SK-N-SH (cell line): ENCODE measurements around the gene WDR44. TPM values are rescaled to one million over a fixed set of nuclear protein-coding genes. Genes with fewer than 3 reads are reported as not detected.

ENCODE experiments used
- CTCF ChIA-PET: fragments of 300-600, 350-600 bp; formaldehyde crosslinking; extraction: SDS; loops from one replicate; lab custom pipeline; 2021; lab: Yijun Ruan, JAX
- POLR2A ChIA-PET: fragments of 350-600 bp; sonication (Branson Sonifier 250); formaldehyde crosslinking; extraction: SDS; loops from one replicate; lab custom pipeline; 2020; ENCODE audit warnings: antibody characterized with exemption, inconsistent platforms; lab: Yijun Ruan, JAX
- DNase-seq: peaks from one replicate; pipeline ENCODE4 v3.0.0; 2012
- H2AFZ ChIP-seq: fragments of 200-600 bp; sonication (generic); 2 replicates; pipeline ENCODE4 v1.8.1; 2016; ENCODE audit warnings: antibody characterized with exemption, mild to moderate bottlenecking, low read depth
- H3F3A ChIP-seq: fragments of 200-600 bp; sonication (generic); replicated peaks from 2 replicates; pipeline ENCODE3; 2016; ENCODE audit warnings: antibody characterized with exemption, mild to moderate bottlenecking; ENCODE audit not compliant: insufficient read depth
- H3K27ac ChIP-seq, 2 experiments: fragments of 200-500 bp in 1 of 2; fragments of 200-600 bp in 1 of 2; sonication (Bioruptor generic) in 1 of 2; sonication (generic), shearing (Covaris generic) in 1 of 2; 2 replicates each; pipeline versions ENCODE4 v1.5.1 to v1.6.1; 2014 to 2016; ENCODE audit warnings: low read depth in 2 of 2, inconsistent platforms in 1 of 2, low read length in 1 of 2, mild to moderate bottlenecking in 1 of 2, mixed read lengths in 1 of 2
- H3K27me3 ChIP-seq: fragments of 200-600 bp; sonication (generic), shearing (Covaris generic); 2 replicates; pipeline ENCODE4 v1.6.1; 2016; ENCODE audit warnings: mixed run types; ENCODE audit not compliant: insufficient read depth
- H3K36me3 ChIP-seq, 2 experiments: fragments of 200-500 bp in 1 of 2; fragments of 200-600 bp in 1 of 2; sonication (Bioruptor generic) in 1 of 2; sonication (generic) in 1 of 2; replicated peaks in 1 of 2; 2 replicates each; pipeline versions ENCODE3 to v1.5.1; 2014 to 2016; ENCODE audit warnings: low read length in 1 of 2, mild to moderate bottlenecking in 1 of 2; ENCODE audit not compliant: insufficient read depth in 2 of 2, control insufficient read depth in 1 of 2
- H3K4me1 ChIP-seq, 2 experiments: fragments of 200-500 bp in 1 of 2; fragments of 200-600 bp in 1 of 2; sonication (Bioruptor generic) in 1 of 2; sonication (generic), shearing (Covaris generic) in 1 of 2; 2 replicates each; pipeline versions ENCODE4 v1.5.1 to v1.6.1; 2014 to 2016; ENCODE audit warnings: low read depth in 1 of 2, low read length in 1 of 2, mixed run types in 1 of 2; ENCODE audit not compliant: insufficient read depth in 2 of 2, control insufficient read depth in 1 of 2
- H3K4me2 ChIP-seq: fragments of 200-600 bp; sonication (generic), shearing (Covaris generic); 2 replicates; pipeline ENCODE4 v1.6.1; 2017; ENCODE audit warnings: mixed run types
- H3K4me3 ChIP-seq, 2 experiments: fragments of 200-500 bp in 1 of 2; fragments of 200-600 bp in 1 of 2; sonication (Bioruptor generic) in 1 of 2; sonication (generic), shearing (Covaris generic) in 1 of 2; 2 replicates each; pipeline versions ENCODE4 v1.5.1 to v1.8.1; 2014 to 2016; ENCODE audit warnings: low read depth in 2 of 2, inconsistent platforms in 1 of 2, low read length in 1 of 2, mild to moderate bottlenecking in 1 of 2, mixed read lengths in 1 of 2, moderate library complexity in 1 of 2
- H3K79me2 ChIP-seq: fragments of 200-600 bp; sonication (generic); 2 replicates; pipeline ENCODE4 v1.8.1; 2017; ENCODE audit warnings: mild to moderate bottlenecking; ENCODE audit not compliant: insufficient read depth
- H3K9ac ChIP-seq: fragments of 200-600 bp; sonication (generic); 2 replicates; pipeline ENCODE4 v1.6.1; 2017; ENCODE audit warnings: mixed run types
- H3K9me2 ChIP-seq: fragments of 200-600 bp; sonication (generic); 2 replicates; pipeline ENCODE4 v1.6.1; 2017; ENCODE audit warnings: mixed run types
- H3K9me3 ChIP-seq: fragments of 200-600 bp; sonication (generic); 2 replicates; pipeline ENCODE4 v1.6.1; 2017; ENCODE audit warnings: mixed run types, mild to moderate bottlenecking, moderate library complexity
- H4K20me1 ChIP-seq: fragments of 200-600 bp; sonication (generic); 2 replicates; pipeline ENCODE4 v1.6.1; 2017; ENCODE audit warnings: mild to moderate bottlenecking, mixed run types; ENCODE audit not compliant: insufficient read depth
- ELF1 ChIP-seq: IDR thresholded peaks from 2 replicates; pipeline ENCODE4 v1.4.0; 2012
- EP300 ChIP-seq, 2 experiments: IDR thresholded peaks; 2 replicates each; pipeline versions ENCODE4 v1.4.0 to v1.6.1; 2012; ENCODE audit warnings: borderline replicate concordance in 1 of 2, low read depth in 1 of 2, low read length in 1 of 2
- EZH2phosphoT487 ChIP-seq: fragments of 200-600 bp; sonication (generic); IDR thresholded peaks from 2 replicates; pipeline ENCODE4 v1.6.1; 2017; ENCODE audit warnings: low read depth, mixed run types, mild to moderate bottlenecking, antibody characterized with exemption, moderate library complexity, borderline replicate concordance
- MAX ChIP-seq: IDR thresholded peaks from 2 replicates; pipeline ENCODE4 v1.4.0; 2012; ENCODE audit warnings: low read depth
- POLR2AphosphoS5 ChIP-seq: IDR thresholded peaks from 2 replicates; pipeline ENCODE4 v1.6.1; 2012; ENCODE audit warnings: low read depth, low read length
- RAD21 ChIP-seq: IDR thresholded peaks from 2 replicates; pipeline ENCODE4 v1.6.1; 2012; ENCODE audit warnings: mild to moderate bottlenecking, low read length
- RFX5 ChIP-seq: IDR thresholded peaks from 2 replicates; pipeline ENCODE4 v1.6.1; 2012; ENCODE audit warnings: mild to moderate bottlenecking, improper control_type of control experiment, low read length
- SIN3A ChIP-seq: IDR thresholded peaks from 2 replicates; pipeline ENCODE4 v1.6.1; 2012; ENCODE audit warnings: low read depth, mild to moderate bottlenecking, low read length, moderate library complexity, borderline replicate concordance
- SMC3 ChIP-seq: IDR thresholded peaks from 2 replicates; pipeline ENCODE4 v1.6.1; 2012; ENCODE audit warnings: low read depth, low read length, improper control_type of control experiment
- TCF12 ChIP-seq: IDR thresholded peaks from 2 replicates; pipeline ENCODE4 v1.4.0; 2012
- TEAD4 ChIP-seq: IDR thresholded peaks from 2 replicates; pipeline ENCODE4 v1.4.0; 2012; ENCODE audit warnings: mild to moderate bottlenecking, borderline replicate concordance; ENCODE audit not compliant: insufficient read depth
- USF1 ChIP-seq: IDR thresholded peaks from 2 replicates; pipeline ENCODE4 v1.4.0; 2012; ENCODE audit warnings: low read depth, borderline replicate concordance
- USF2 ChIP-seq: fragments of 150-350 bp; IDR thresholded peaks from 2 replicates; pipeline ENCODE4 v1.6.1; 2017; ENCODE audit warnings: antibody characterized with exemption, low read length, low read depth, borderline replicate concordance
- WGBS: methylation state at CpG from one replicate; pipeline ENCODE4 v1.1.6; 2017; ENCODE audit warnings: low lambda C conversion rate; 5-methylcytosine and 5-hydroxymethylcytosine counted together
- polyA plus RNA-seq, 3 experiments: library from polyadenylated mRNA; depleted of rRNA; stranded (reverse); fragments of >200 nt; gene quantifications; 2 replicates each; pipeline ENCODE4 v1.2.3, GENCODE V29; 2012

WDR44 gene
- polyA plus RNA-seq, 1 of the 3 experiments (the other 2 are of a cell fraction): 5.3 TPM

GRCh38 chrX:118448273-118448783 is 102.4 kb downstream of the WDR44 start:
- H3K27ac ChIP-seq: no peak overlapping the region
- POLR2A ChIA-PET: no interaction called here

GRCh38 chrX:118455013-118455412 is 109.1 kb downstream of the WDR44 start:
- Histone ChIP-seq H4K20me1 (no peaks in the 10 kb centered on the region), H3K9me2 (no peaks in the 10 kb centered on the region), H3K79me2 (no peaks in the 10 kb centered on the region), H3F3A (peaks cover 9% of the 10 kb centered on the region), H3K36me3 (no peaks in the 10 kb centered on the region), H3K4me1 (no peaks in the 10 kb centered on the region), H3K27ac (no peak overlapping the region), H2AFZ (no peak overlapping the region), H3K4me3 (no peak overlapping the region), H3K4me2 (no peak overlapping the region), H3K27me3 (no peaks in the 10 kb centered on the region; the same call in 1 of the 2 replicates), H3K9me3 (no peaks in the 10 kb centered on the region), H3K9ac (no peak overlapping the region)
- TF ChIP-seq RAD21 (no peak), POLR2AphosphoS5 (no peak), TEAD4 (no peak), ELF1 (no peak), RFX5 (no peak), SMC3 (no peak), SIN3A (no peak)
- no peak for DNase-seq
- POLR2A ChIA-PET: no interaction called here
- CTCF ChIA-PET: interaction anchor here (7.5 kb wide), 1 partner anchor 146 kb away, joined by 72 read pairs; no protein-coding TSS in a partner anchor
- WGBS: 36% methylated on average over 3 of the region's 3 CpGs

More at GRCh38 chrX:118448273-118448783, 102.4 kb downstream of the WDR44 start:
- Histone ChIP-seq H3K4me2 (no peak overlapping the region), H2AFZ (no peak overlapping the region), H3K4me3 (no peak overlapping the region), H3K4me1 (no peaks in the 10 kb centered on the region), H3K9me3 (no peaks in the 10 kb centered on the region), H3K9me2 (no peaks in the 10 kb centered on the region), H3F3A (no peaks in the 10 kb centered on the region), H3K27me3 (no peaks in the 10 kb centered on the region; the same call in 1 of the 2 replicates), H3K79me2 (no peaks in the 10 kb centered on the region), H4K20me1 (no peaks in the 10 kb centered on the region), H3K9ac (no peak overlapping the region), H3K36me3 (peaks cover 0 to 7% of the 10 kb centered on the region in 2 experiments)
- WGBS: 80% methylated on average over 3 of the region's 3 CpGs
- CTCF ChIA-PET: no interaction called here
- DNase-seq: no peak
- TF ChIP-seq USF1: no peak
- TF ChIP-seq MAX: no peak
- TF ChIP-seq POLR2AphosphoS5: no peak
- no peak for TF ChIP-seq EP300 (IDR thresholded peaks at IDR 0.05; ENCODE audit: borderline replicate concordance in 1 of 2, low read depth in 1 of 2, low read length in 1 of 2)
- TF ChIP-seq TCF12: no peak
- no peak for TF ChIP-seq USF2
- no peak for TF ChIP-seq EZH2phosphoT487
- TF ChIP-seq TEAD4: no peak
- TF ChIP-seq, all 33 proteins: peak for 0
